ENCODE measurements around the gene SMCO4.

GRCh38 chr11:93476796-93477195 is 66.4 kb downstream of the SMCO4 start:
- TF ChIP-seq, protein P1, sequence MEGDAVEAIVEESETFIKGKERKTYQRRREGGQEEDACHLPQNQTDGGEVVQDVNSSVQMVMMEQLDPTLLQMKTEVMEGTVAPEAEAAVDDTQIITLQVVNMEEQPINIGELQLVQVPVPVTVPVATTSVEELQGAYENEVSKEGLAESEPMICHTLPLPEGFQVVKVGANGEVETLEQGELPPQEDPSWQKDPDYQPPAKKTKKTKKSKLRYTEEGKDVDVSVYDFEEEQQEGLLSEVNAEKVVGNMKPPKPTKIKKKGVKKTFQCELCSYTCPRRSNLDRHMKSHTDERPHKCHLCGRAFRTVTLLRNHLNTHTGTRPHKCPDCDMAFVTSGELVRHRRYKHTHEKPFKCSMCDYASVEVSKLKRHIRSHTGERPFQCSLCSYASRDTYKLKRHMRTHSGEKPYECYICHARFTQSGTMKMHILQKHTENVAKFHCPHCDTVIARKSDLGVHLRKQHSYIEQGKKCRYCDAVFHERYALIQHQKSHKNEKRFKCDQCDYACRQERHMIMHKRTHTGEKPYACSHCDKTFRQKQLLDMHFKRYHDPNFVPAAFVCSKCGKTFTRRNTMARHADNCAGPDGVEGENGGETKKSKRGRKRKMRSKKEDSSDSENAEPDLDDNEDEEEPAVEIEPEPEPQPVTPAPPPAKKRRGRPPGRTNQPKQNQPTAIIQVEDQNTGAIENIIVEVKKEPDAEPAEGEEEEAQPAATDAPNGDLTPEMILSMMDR (conservative IDR thresholded peaks at IDR 0.05) = no peak
- no peak for TF ChIP-seq EZH2 (IDR thresholded peaks at IDR 0.05; ENCODE audit: low read depth)
